ENCODE measurements around the gene RPAP2.
A peak's percentile ranks its signal among the peaks of the same experiment; 100 is the strongest.

RPAP2 gene

GRCh38 chr1:92306020-92306419, 7.2 kb downstream of the RPAP2 start:
- Mint-ChIP-seq H3K9me3 (no peaks in the 10 kb centered on the region), H3K36me3 (ENCODE audit: low read depth) (peaks cover 34% of the 10 kb centered on the region), H3K4me1 (ENCODE audit: low read depth) (peaks cover 18% of the 10 kb centered on the region), H3K4me3 (no peak overlapping the region), H3K27me3 (ENCODE audit: low read depth) (no peaks in the 10 kb centered on the region), H3K27ac (no peak overlapping the region)

- H3K4me3 Mint-ChIP-seq: no peak overlapping the region
- H3K27me3 Mint-ChIP-seq (ENCODE audit: low read depth): no peaks in the 10 kb centered on the region
- H3K4me1 Mint-ChIP-seq (ENCODE audit: low read depth): peaks cover 25% of the 10 kb centered on the region
- H3K27ac Mint-ChIP-seq: no peak overlapping the region
- peaks cover 42% of the 10 kb centered on the region for H3K36me3 Mint-ChIP-seq (ENCODE audit: low read depth)
- H3K9me3 Mint-ChIP-seq: no peaks in the 10 kb centered on the region
Observed at GRCh38 chr1:92307980-92308379, 9.1 kb downstream of the RPAP2 start.

GRCh38 chr1:92310185-92310597, 11.3 kb downstream of the RPAP2 start:
- Mint-ChIP-seq H3K4me3 (no peak overlapping the region), H3K9me3 (no peaks in the 10 kb centered on the region), H3K27me3 (ENCODE audit: low read depth) (no peaks in the 10 kb centered on the region), H3K36me3 (ENCODE audit: low read depth) (peaks cover 48% of the 10 kb centered on the region), H3K4me1 (ENCODE audit: low read depth) (peaks cover 36% of the 10 kb centered on the region), H3K27ac (no peak overlapping the region)

GRCh38 chr1:92314024-92314423, 15.2 kb downstream of the RPAP2 start:
- Mint-ChIP-seq H3K4me3 (peak overlapping the region; percentile 58), H3K27me3 (ENCODE audit: low read depth) (no peaks in the 10 kb centered on the region), H3K4me1 (ENCODE audit: low read depth) (peaks cover 64% of the 10 kb centered on the region), H3K36me3 (ENCODE audit: low read depth) (peaks cover 49% of the 10 kb centered on the region), H3K9me3 (no peaks in the 10 kb centered on the region), H3K27ac (peak overlapping the region; percentile 96)

GRCh38 chr1:92315766-92316599, 17.1 kb downstream of the RPAP2 start:
- Mint-ChIP-seq H3K27me3 (ENCODE audit: low read depth) (no peaks in the 10 kb centered on the region), H3K4me1 (ENCODE audit: low read depth) (peaks cover 61% of the 10 kb centered on the region), H3K4me3 (peak overlapping the region; percentile 75), H3K27ac (peak overlapping the region; percentile 96), H3K36me3 (ENCODE audit: low read depth) (peaks cover 48% of the 10 kb centered on the region), H3K9me3 (no peaks in the 10 kb centered on the region)

GRCh38 chr1:92317836-92318493, 19.1 kb downstream of the RPAP2 start:
- peaks cover 42% of the 10 kb centered on the region for H3K36me3 Mint-ChIP-seq (ENCODE audit: low read depth)

GRCh38 chr1:92323473-92324453, 24.9 kb downstream of the RPAP2 start:
- peaks cover 35% of the 10 kb centered on the region for H3K9me3 Mint-ChIP-seq
- peaks cover 42% of the 10 kb centered on the region for H3K4me1 Mint-ChIP-seq (ENCODE audit: low read depth)
- peak overlapping the region; percentile 94 for H3K27ac Mint-ChIP-seq
- H3K4me3 Mint-ChIP-seq: peak overlapping the region; percentile 76
- no peaks in the 10 kb centered on the region for H3K27me3 Mint-ChIP-seq (ENCODE audit: low read depth)
- H3K36me3 Mint-ChIP-seq (ENCODE audit: low read depth): peaks cover 66% of the 10 kb centered on the region

More at GRCh38 chr1:92317836-92318493, 19.1 kb downstream of the RPAP2 start:
- Mint-ChIP-seq H3K27me3 (ENCODE audit: low read depth) (no peaks in the 10 kb centered on the region), H3K27ac (peak overlapping the region; percentile 69), H3K4me1 (ENCODE audit: low read depth) (peaks cover 53% of the 10 kb centered on the region), H3K4me3 (peak overlapping the region; percentile 55), H3K9me3 (no peaks in the 10 kb centered on the region)

GRCh38 chr1:92324784-92325183, 25.9 kb downstream of the RPAP2 start:
- H3K36me3 Mint-ChIP-seq (ENCODE audit: low read depth): peaks cover 69% of the 10 kb centered on the region
- no peaks in the 10 kb centered on the region for H3K27me3 Mint-ChIP-seq (ENCODE audit: low read depth)
- H3K27ac Mint-ChIP-seq: peak overlapping the region; percentile 94

GRCh38 chr1:92326681-92327080, 27.8 kb downstream of the RPAP2 start:
- peaks cover 44% of the 10 kb centered on the region for H3K4me1 Mint-ChIP-seq (ENCODE audit: low read depth)
- H3K27me3 Mint-ChIP-seq (ENCODE audit: low read depth): no peaks in the 10 kb centered on the region
- H3K36me3 Mint-ChIP-seq (ENCODE audit: low read depth): peaks cover 76% of the 10 kb centered on the region
- H3K27ac Mint-ChIP-seq: no peak overlapping the region
- H3K4me3 Mint-ChIP-seq: no peak overlapping the region
- H3K9me3 Mint-ChIP-seq: peaks cover 40% of the 10 kb centered on the region

More at GRCh38 chr1:92324784-92325183, 25.9 kb downstream of the RPAP2 start:
- H3K4me1 Mint-ChIP-seq (ENCODE audit: low read depth): peaks cover 36% of the 10 kb centered on the region
- H3K4me3 Mint-ChIP-seq: peak overlapping the region; percentile 76
- peaks cover 40% of the 10 kb centered on the region for H3K9me3 Mint-ChIP-seq

- Mint-ChIP-seq H3K4me1 (ENCODE audit: low read depth) (peaks cover 48% of the 10 kb centered on the region), H3K27me3 (ENCODE audit: low read depth) (no peaks in the 10 kb centered on the region), H3K36me3 (ENCODE audit: low read depth) (peaks cover 79% of the 10 kb centered on the region), H3K9me3 (peaks cover 40% of the 10 kb centered on the region), H3K4me3 (no peak overlapping the region), H3K27ac (no peak overlapping the region)
Observed at GRCh38 chr1:92327794-92328193, 28.9 kb downstream of the RPAP2 start.

- no peaks in the 10 kb centered on the region for H3K27me3 Mint-ChIP-seq (ENCODE audit: low read depth)
- H3K36me3 Mint-ChIP-seq (ENCODE audit: low read depth): peaks cover 78% of the 10 kb centered on the region
- H3K9me3 Mint-ChIP-seq: peaks cover 36% of the 10 kb centered on the region
- no peak overlapping the region for H3K4me3 Mint-ChIP-seq
- H3K27ac Mint-ChIP-seq: no peak overlapping the region
- H3K4me1 Mint-ChIP-seq (ENCODE audit: low read depth): peaks cover 38% of the 10 kb centered on the region
Observed at GRCh38 chr1:92329347-92330129, 30.7 kb downstream of the RPAP2 start.

- Mint-ChIP-seq H3K4me1 (ENCODE audit: low read depth) (peaks cover 20% of the 10 kb centered on the region), H3K4me3 (no peak overlapping the region), H3K27ac (no peak overlapping the region), H3K27me3 (ENCODE audit: low read depth) (no peaks in the 10 kb centered on the region), H3K9me3 (peaks cover 6% of the 10 kb centered on the region), H3K36me3 (ENCODE audit: low read depth) (peaks cover 50% of the 10 kb centered on the region)
Observed at GRCh38 chr1:92333668-92334067, 34.8 kb downstream of the RPAP2 start.

- Mint-ChIP-seq H3K27ac (no peak overlapping the region), H3K4me3 (no peak overlapping the region), H3K4me1 (ENCODE audit: low read depth) (no peaks in the 10 kb centered on the region), H3K9me3 (no peaks in the 10 kb centered on the region), H3K36me3 (ENCODE audit: low read depth) (peaks cover 35% of the 10 kb centered on the region), H3K27me3 (ENCODE audit: low read depth) (no peaks in the 10 kb centered on the region)
Observed at GRCh38 chr1:92340154-92340553, 41.3 kb downstream of the RPAP2 start.

Measured in T-helper 1 cell treated with Interleukin-12 subunit alpha and Interleukin-12 subunit beta and Interleukin-4 antibody, amounts not matched to agents 30 μg/mL and 1 μg/mL, for 36 hours (primary cell).